HepG2 (cell line): Measurements from ENCODE around the gene SMOC1. TPM values are rescaled to one million over a fixed set of nuclear protein-coding genes. Genes with fewer than 3 reads are reported as not detected.
A peak's percentile ranks its signal among the peaks of the same experiment; 100 is the strongest.

Experiments used
- BCL3 ChIP-seq: sonication (generic); formaldehyde crosslinking; IDR thresholded peaks from 2 replicates; pipeline ENCODE4 v1.5.1; 2020; ENCODE audit warnings: mild to moderate bottlenecking, missing genetic modification reagents, moderate library complexity
- ELF1 ChIP-seq: sonication (generic); formaldehyde crosslinking; IDR thresholded peaks from 2 replicates; pipeline ENCODE4 v1.4.0; 2020; ENCODE audit warnings: missing genetic modification reagents
- GLI4 ChIP-seq: sonication (generic); formaldehyde crosslinking; IDR thresholded peaks from 2 replicates; pipeline ENCODE4 v1.5.1; 2020; ENCODE audit warnings: missing genetic modification reagents, mild to moderate bottlenecking, moderate library complexity, borderline replicate concordance
- GPBP1L1 ChIP-seq: sonication (generic); formaldehyde crosslinking; IDR thresholded peaks from 2 replicates; pipeline ENCODE4 v1.5.0; 2020; ENCODE audit warnings: mild to moderate bottlenecking, missing genetic modification reagents
- HDAC6 ChIP-seq: fragments of 200-600 bp; sonication (generic); IDR thresholded peaks from 2 replicates; pipeline ENCODE4 v1.7.0; 2017; ENCODE audit warnings: mild to moderate bottlenecking, antibody characterized with exemption, low read length, low read depth
- JUN ChIP-seq: sonication (generic); formaldehyde crosslinking; IDR thresholded peaks from 2 replicates; pipeline ENCODE4 v1.4.0; 2020; ENCODE audit warnings: mild to moderate bottlenecking, missing genetic modification reagents
- NFIC ChIP-seq: IDR thresholded peaks from 2 replicates; pipeline ENCODE4 v1.6.1; 2012; ENCODE audit warnings: mild to moderate bottlenecking, low read length, inconsistent platforms
- NFRKB ChIP-seq: fragments of 450-650 bp; IDR thresholded peaks from 2 replicates; pipeline ENCODE4 v1.6.1; 2017
- POLR2AphosphoS5 ChIP-seq: IDR thresholded peaks from 2 replicates; pipeline ENCODE4 v1.6.1; 2012; ENCODE audit warnings: low read depth, low read length
- PRPF4 ChIP-seq: fragments of 200-400 bp; formaldehyde crosslinking; IDR thresholded peaks from 2 replicates; pipeline ENCODE4 v1.6.1; 2016; ENCODE audit warnings: low read length, low read depth; ENCODE audit not compliant: poor library complexity, severe bottlenecking
- RBM39 ChIP-seq: fragments of 200-400 bp; formaldehyde crosslinking; IDR thresholded peaks from one replicate; pipeline ENCODE4 v1.6.1; 2018; ENCODE audit warnings: antibody characterized with exemption, mild to moderate bottlenecking, low read depth, low read length; ENCODE audit not compliant: poor library complexity, severe bottlenecking
- REPIN1 ChIP-seq: sonication (generic); formaldehyde crosslinking; IDR thresholded peaks from 2 replicates; pipeline ENCODE4 v1.8.0; 2022; ENCODE audit warnings: missing genetic modification reagents, low read depth, mild to moderate bottlenecking, borderline replicate concordance
- SMARCE1 ChIP-seq: fragments of 450-650 bp; IDR thresholded peaks from 2 replicates; pipeline ENCODE4 v1.6.1; 2017; ENCODE audit warnings: borderline replicate concordance
- SP1 ChIP-seq, 2 experiments: fragments of 450-650 bp in 1 of 2; sonication (generic) in 1 of 2; formaldehyde crosslinking in 1 of 2; IDR thresholded peaks; 2 replicates each; pipeline versions ENCODE4 v1.4.0 to v1.6.1; 2016 to 2020; ENCODE audit warnings: missing genetic modification reagents in 1 of 2
- THAP7 ChIP-seq: sonication (generic); formaldehyde crosslinking; IDR thresholded peaks from 2 replicates; pipeline ENCODE4 v1.8.1; 2023; ENCODE audit warnings: mild to moderate bottlenecking, missing genetic modification reagents
- TOE1 ChIP-seq: sonication (generic); formaldehyde crosslinking; IDR thresholded peaks from 2 replicates; pipeline ENCODE4 v1.4.0; 2020; ENCODE audit warnings: mild to moderate bottlenecking, missing genetic modification reagents
- ZEB1 ChIP-seq: IDR thresholded peaks from 2 replicates; pipeline ENCODE4 v1.6.1; 2012; ENCODE audit warnings: mild to moderate bottlenecking, low read depth, inconsistent platforms; ENCODE audit not compliant: insufficient replicate concordance
- ZIK1 ChIP-seq: sonication (generic); formaldehyde crosslinking; IDR thresholded peaks from 2 replicates; pipeline ENCODE4 v1.5.0; 2020; ENCODE audit warnings: mild to moderate bottlenecking, low read depth, missing genetic modification reagents, borderline replicate concordance
- ZKSCAN1 ChIP-seq: fragments of 150-350 bp; IDR thresholded peaks from 2 replicates; pipeline ENCODE4 v1.6.1; 2014; ENCODE audit warnings: low read length
- ZNF20 ChIP-seq: sonication (generic); formaldehyde crosslinking; IDR thresholded peaks from 2 replicates; pipeline ENCODE4 v1.4.0; 2020; ENCODE audit warnings: mild to moderate bottlenecking, moderate library complexity, missing genetic modification reagents
- ZNF224 ChIP-seq: sonication (generic); formaldehyde crosslinking; IDR thresholded peaks from 2 replicates; pipeline ENCODE4 v1.5.0; 2020; ENCODE audit warnings: mild to moderate bottlenecking, missing genetic modification reagents
- ZNF496 ChIP-seq: sonication (generic); formaldehyde crosslinking; IDR thresholded peaks from 2 replicates; pipeline ENCODE4 v1.8.1; 2023; ENCODE audit warnings: mild to moderate bottlenecking, moderate library complexity, missing genetic modification reagents; ENCODE audit not compliant: insufficient replicate concordance
- ZNF576 ChIP-seq: sonication (generic); formaldehyde crosslinking; IDR thresholded peaks from 2 replicates; pipeline ENCODE4 v1.4.0; 2020; ENCODE audit warnings: mild to moderate bottlenecking, missing genetic modification reagents
- ZNF577 ChIP-seq: sonication (generic); formaldehyde crosslinking; IDR thresholded peaks from 2 replicates; pipeline ENCODE4 v1.4.0; 2020; ENCODE audit warnings: mild to moderate bottlenecking, low read depth, missing genetic modification reagents, borderline replicate concordance
- ZNF670 ChIP-seq: sonication (generic); formaldehyde crosslinking; IDR thresholded peaks from 2 replicates; pipeline ENCODE4 v1.8.0; 2022; ENCODE audit warnings: mild to moderate bottlenecking, missing genetic modification reagents, borderline replicate concordance
- ZNF7 ChIP-seq: IDR thresholded peaks from 2 replicates; pipeline ENCODE4 v1.6.1; 2016; ENCODE audit warnings: missing biosample characterization, missing genetic modification reagents
- polyA plus RNA-seq, 8 experiments: library from polyadenylated mRNA; depleted of rRNA in 3 of 8; stranded (reverse) in 7 of 8; unstranded in 1 of 8; fragments of >200 nt; fragmentation: Illumina TruSeq in 4 of 8; extraction: Trizol in 4 of 8; gene quantifications; 2 replicates each; pipeline versions ENCODE4 v1.2.1 to v1.2.3, GENCODE V29; 2011 to 2016; ENCODE audit warnings: low read depth in 4 of 8, missing spikeins in 1 of 8, mixed read lengths in 1 of 8; ENCODE audit not compliant: insufficient read depth in 1 of 8
- total RNA-seq, 5 experiments: library from RNA; depleted of rRNA; stranded (reverse); fragments of >200 nt; fragmentation: Illumina TruSeq; extraction: Trizol; gene quantifications; 2 replicates each; pipeline ENCODE4 v1.2.3, GENCODE V29; 2016; ENCODE audit warnings: low read depth in 1 of 5

SMOC1 gene
- total and polyA plus RNA-seq, 2 of the 13 experiments (the other 11 are each of a cell fraction or from before 2014, with no cell fraction given): 17.8 to 35.6 TPM

GRCh38 chr14:69850086-69850735 lies 29.0 kb upstream of the SMOC1 start (continued):
- TF ChIP-seq THAP7 (CRISPR knock-in tag): no peak
- no peak for TF ChIP-seq ZKSCAN1
- no peak; the same call in 1 of the 2 replicates for TF ChIP-seq ZNF670 (CRISPR knock-in tag)
- TF ChIP-seq TOE1 (CRISPR knock-in tag): no peak
- TF ChIP-seq ZNF577 (CRISPR knock-in tag): no peak
- TF ChIP-seq ZEB1: peak; percentile 82
- TF ChIP-seq HDAC6: no peak
- no peak for TF ChIP-seq GPBP1L1 (CRISPR knock-in tag)
- TF ChIP-seq BCL3 (CRISPR knock-in tag): 0 out of 2 replicates have a peak, but pooled peaks have one; percentile 24
- no peak; the same call in 1 of the 2 replicates for TF ChIP-seq REPIN1 (CRISPR knock-in tag)
- TF ChIP-seq SP1 (IDR thresholded peaks at IDR 0.05): no peak
- peak; percentile 59 for TF ChIP-seq SP1 (CRISPR knock-in tag; IDR thresholded peaks at IDR 0.05)
- TF ChIP-seq NFIC: no peak
- TF ChIP-seq SMARCE1: no peak
- no peak for TF ChIP-seq ZNF7
- TF ChIP-seq PRPF4: no peak
- peak; percentile 31; the same call in 1 of the 2 replicates for TF ChIP-seq ELF1 (CRISPR knock-in tag)
- no peak for TF ChIP-seq GLI4 (CRISPR knock-in tag)
- TF ChIP-seq POLR2AphosphoS5: peak; percentile 60
- TF ChIP-seq ZNF224 (CRISPR knock-in tag): 0 out of 2 replicates have a peak, but pooled peaks have one; percentile 23
- no peak; the same call in 1 of the 2 replicates for TF ChIP-seq JUN (CRISPR knock-in tag)
- TF ChIP-seq ZNF20 (CRISPR knock-in tag): no peak
- TF ChIP-seq RBM39: peak; percentile 90
- TF ChIP-seq ZIK1 (CRISPR knock-in tag): peak; percentile 85; the same call in 1 of the 2 replicates
- TF ChIP-seq ZNF576 (CRISPR knock-in tag): 0 out of 2 replicates have a peak, but pooled peaks have one; percentile 20
- TF ChIP-seq ZNF496: no peak
- no peak for TF ChIP-seq NFRKB
